ENCODE data around the gene GP9.
A peak's percentile ranks its signal among the peaks of the same experiment; 100 is the strongest.

Gene GP9

GRCh38 chr3:129060276-129061022 is at the start of gene GP9:
TSS of gene GP9 (plus strand) at chr3:129060779. CDS start at chr3:129061740, 961 bp downstream.
- no peak for DNase-seq (ENCODE audit: low read depth)

- no peak for DNase-seq (ENCODE audit: low read depth)
These were observed 47.1 kb upstream of the GP9 start for GRCh38 chr3:129013491-129013891.

GRCh38 chr3:129014148-129014547 is 46.4 kb upstream of the GP9 start:
- no peak for DNase-seq (ENCODE audit: low read depth)

GRCh38 chr3:129014793-129015345 is 45.7 kb upstream of the GP9 start:
- DNase-seq (ENCODE audit: low read depth): no peak

DNA sequence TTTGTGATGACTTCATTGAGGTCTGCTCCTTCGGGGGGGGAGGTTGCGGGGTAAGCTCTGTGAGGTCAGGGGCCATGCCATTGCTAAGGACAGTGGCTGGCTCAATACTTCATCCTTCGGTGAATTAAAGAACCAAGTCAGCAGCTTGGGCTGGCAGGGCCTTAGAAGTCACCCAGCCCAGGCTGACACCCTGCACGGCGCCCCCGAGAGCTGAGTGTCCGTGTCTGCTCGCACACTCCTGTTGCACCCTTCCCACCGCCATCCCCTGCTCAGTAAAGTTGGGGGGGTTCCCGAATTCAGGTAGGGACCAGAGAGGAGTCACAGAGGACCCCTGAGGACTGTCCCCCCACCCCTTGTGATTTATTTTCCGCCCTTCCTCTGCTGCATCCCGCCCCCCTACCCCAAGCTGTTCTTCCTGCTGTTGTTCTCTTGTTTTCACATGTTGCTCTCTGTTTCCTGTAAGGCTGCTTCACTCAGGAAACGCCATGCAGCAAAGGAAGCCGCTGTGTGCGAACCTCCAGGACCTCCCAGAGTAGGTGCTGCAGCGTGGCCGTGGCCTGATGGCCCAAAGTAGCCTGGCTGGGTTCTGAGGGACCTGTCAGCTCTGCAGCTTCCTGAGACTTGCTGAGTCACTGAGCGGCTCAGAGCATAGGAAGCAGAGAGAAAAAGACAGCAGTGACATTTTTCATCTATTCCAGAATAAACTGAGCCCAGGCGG is 45.0 kb upstream of the GP9 start:
- no peak for DNase-seq (ENCODE audit: low read depth)

- no peak for DNase-seq (ENCODE audit: low read depth)
These were observed 44.2 kb upstream of the GP9 start for GRCh38 chr3:129016356-129016719.

- no peak for DNase-seq (ENCODE audit: low read depth)
These were observed 43.7 kb upstream of the GP9 start for GRCh38 chr3:129016720-129017483.

- no peak for DNase-seq (ENCODE audit: low read depth)
These were observed 43.1 kb upstream of the GP9 start for GRCh38 chr3:129017484-129017899.

DNA sequence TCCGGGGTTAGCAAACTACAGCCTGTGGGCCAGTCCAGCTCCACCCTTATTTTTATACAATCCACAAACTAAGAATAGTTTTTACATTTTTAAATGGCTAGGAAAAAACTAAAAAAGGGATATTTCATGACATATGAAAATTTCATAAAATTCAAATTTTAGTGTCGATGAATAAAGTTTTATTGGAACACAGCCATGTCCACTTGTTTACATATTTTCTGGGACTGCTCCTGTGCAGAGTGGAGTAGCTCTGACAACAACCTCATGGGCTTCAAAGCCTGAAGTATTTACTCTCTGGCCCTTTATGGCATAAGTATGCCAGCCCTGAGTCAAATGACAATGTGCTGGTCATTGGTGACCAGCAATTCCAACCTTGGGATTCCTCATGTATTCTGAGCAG is 42.3 kb upstream of the GP9 start:
- no peak for DNase-seq (ENCODE audit: low read depth)

- no peak for DNase-seq (ENCODE audit: low read depth)
These were observed 41.8 kb upstream of the GP9 start for GRCh38 chr3:129018751-129019150.

GRCh38 chr3:129019266-129019665 is 41.3 kb upstream of the GP9 start:
- no peak for DNase-seq (ENCODE audit: low read depth)

DNA sequence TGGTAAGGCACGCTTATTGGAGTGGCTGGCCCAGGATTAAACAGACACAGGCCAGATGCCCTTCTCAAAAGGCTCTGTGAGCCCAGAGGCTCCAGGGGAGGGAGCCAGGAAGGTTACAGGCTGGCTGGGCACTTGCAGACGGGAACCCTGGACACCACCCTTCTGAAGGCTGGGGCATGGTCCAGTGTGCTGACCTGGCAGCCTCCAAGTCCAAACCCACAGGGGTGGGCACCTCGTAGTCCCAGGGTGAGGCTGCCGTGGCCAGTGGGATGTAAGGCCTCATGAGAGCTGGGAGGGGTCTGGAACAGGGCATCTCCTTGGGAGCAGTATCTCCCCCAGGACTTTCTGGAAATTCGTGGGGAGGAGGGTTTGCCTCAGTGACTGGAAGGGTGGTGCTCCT is 39.9 kb upstream of the GP9 start:
- no peak for DNase-seq (ENCODE audit: low read depth)

DNA sequence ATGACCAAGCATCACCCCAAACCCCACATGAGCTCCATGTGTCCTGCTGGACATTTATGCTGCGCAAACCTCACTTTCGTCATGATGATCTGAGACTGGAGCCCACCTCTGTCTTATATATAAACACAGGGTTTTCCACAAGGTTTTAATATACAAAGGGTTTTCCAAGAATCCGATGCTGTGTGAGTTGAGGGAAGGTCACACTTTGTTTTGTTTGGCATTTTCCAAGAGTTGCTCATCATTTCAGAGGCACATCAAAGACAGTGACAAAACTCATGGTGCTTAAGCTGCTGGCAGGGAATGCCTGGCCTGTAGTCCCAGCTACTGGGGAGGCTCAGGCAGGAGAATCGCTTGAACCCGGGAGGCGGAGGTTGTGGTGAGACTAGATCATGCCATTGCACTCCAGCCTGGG is 39.4 kb upstream of the GP9 start:
- no peak for DNase-seq (ENCODE audit: low read depth)

DNA sequence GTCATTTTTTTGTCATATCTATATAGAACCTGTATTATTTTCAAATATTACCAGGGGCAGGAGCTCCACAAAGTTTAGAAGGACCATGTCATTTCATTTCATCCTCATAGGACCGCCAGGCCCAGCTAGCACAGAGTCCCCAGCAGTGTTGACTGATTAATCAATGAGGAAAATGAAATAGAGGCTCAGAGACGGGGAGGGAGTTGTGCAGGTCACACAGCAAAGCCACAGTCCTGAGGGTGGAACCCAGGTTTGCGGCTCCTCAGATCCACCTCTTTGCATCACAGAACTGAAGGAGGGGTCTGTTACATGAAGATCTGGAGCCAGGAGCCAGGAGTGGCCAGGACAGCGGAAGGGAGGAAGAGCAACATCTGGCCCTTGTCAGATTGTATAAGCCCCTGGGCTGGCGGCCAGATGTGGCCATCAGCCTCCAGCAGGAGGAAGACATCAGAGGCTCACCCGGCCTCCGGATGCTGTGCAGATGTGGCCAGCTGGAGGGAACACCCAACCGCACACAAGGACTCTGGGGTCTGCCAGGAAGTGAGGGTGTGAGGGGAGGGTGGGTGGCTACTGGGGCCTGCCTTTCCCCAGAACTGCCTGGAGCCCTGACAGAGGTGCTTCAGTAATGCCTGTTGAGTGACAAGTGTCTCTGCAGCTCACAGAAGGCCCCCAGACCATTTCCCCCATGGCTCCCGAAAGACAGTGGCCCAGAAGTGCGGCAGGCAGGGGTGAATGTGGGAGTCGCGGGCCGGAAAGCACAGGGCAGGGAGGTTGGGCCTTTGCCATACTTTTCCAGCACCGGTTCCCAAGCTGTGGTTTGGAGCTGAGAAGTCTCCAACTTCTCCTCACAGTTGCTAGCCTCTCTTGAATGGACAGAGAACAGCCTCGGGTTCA is 38.2 kb upstream of the GP9 start:
- DNase-seq (ENCODE audit: low read depth): no peak

DNA sequence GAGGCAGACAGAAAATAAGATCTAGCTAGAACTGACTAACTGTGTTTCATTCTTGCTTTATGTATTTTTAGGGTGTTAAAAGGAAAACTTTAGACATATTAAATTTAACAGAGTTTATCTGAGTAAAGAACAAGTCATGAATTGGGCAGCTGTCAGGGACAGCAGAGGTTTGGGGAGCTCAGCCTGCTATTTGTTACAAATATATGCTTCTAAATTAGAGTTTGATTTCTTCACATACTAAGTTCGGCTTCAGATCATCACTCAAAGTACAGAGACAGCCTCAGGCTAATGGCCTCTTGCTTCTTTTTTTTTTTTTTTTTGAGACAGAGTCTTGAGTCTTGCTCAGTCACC is 37.6 kb upstream of the GP9 start:
- DNase-seq (ENCODE audit: low read depth): no peak

GRCh38 chr3:129023909-129024308 is 36.7 kb upstream of the GP9 start:
- no peak for DNase-seq (ENCODE audit: low read depth)

- DNase-seq (ENCODE audit: low read depth): no peak
These were observed 35.5 kb upstream of the GP9 start for GRCh38 chr3:129025108-129025507.

DNA sequence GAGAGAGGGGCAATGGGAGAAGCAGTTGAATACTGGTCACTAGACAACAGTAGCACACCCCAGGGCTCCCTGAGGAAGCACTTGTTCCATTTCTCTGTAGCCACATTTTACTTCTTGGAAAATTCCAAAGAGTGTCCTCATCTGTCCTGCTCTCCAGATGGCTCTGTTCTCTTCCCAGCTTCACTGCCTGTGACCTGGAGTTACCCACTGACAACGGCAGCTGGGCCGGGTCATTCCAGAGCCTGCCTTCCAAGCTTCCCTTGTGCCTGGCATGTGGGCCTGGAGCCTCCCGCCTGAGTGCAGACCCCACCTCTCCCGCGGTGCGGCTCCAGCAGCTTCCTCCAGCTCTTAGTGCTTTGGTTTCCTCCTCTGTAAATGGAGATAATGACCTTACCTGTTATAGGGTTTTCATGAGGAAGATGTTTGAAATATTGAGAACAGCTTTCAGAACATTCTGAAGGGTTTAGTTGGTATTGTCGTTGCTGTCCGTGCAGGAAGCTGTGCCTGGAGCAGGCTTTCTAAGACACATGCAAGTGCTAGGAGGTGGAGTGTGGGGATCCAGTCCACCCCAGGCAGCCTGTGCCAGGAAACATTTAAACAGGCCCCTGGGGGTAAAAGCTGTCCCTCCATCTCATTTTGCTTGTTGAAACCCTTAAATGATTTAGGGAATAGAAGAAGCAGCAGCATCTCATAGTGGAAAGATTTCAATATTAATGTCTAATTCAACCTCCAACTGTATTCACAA is 34.7 kb upstream of the GP9 start:
- no peak for DNase-seq (ENCODE audit: low read depth)

GRCh38 chr3:129026728-129027543 is 33.6 kb upstream of the GP9 start:
- DNase-seq (ENCODE audit: low read depth): peak; percentile 11

GRCh38 chr3:129027544-129027880 is 33.1 kb upstream of the GP9 start:
- no peak for DNase-seq (ENCODE audit: low read depth)
